HG03159 (cell line): ENCODE results near the gene ELAVL3.
"Not testable (repeated sequence)": the region's sequence is repeated elsewhere in the genome, so short reads cannot be mapped to it uniquely, and the experiment has no call there.

Experiments
- ATAC-seq: cut with Tn5 transposase; IDR thresholded peaks from one replicate; pipeline ENCODE4 v1.9.1; 2021; ENCODE audit warnings: mild to moderate bottlenecking, moderate library complexity; ENCODE audit not compliant: unreplicated experiment

ELAVL3 gene

DNA sequence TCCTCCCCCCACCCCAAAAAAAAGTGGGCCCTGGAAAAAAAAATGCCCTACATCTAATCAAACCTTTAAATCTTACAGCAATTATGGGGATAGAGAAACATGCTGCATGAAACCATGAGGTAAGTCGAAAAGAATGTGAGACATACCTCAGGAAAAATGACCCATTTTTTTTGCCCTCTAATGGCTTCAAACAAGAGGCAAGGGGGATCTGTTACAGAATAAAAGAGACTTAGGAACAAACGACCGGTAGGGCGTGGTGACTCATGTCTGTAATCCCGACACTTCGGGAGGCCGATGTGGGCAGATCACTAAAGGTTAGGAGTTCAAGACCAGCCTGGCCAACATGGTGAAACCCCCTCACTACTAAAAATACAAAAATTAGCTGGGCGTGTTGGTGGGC is 70.2 kb downstream of the ELAVL3 start:
- no peak for ATAC-seq

DNA sequence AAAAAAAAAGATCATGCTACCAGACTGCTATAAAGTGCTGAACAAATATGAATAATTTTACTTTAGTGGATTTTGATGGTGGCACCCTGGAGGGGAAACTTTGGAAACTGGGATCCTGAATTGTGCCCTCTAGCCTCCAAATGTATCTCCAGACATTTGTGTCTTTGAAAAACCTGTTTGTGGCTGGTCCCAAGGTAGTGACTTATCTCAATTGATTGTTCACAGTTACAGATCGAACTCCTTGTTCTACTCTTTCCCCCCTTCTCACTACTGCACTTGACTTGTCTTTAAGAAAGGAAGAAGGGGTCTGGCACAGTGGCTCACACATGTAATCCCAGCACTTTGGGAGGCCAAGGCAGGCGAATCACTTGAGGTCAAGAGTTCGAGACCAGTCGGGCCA is 72.3 kb downstream of the ELAVL3 start:
- ATAC-seq, result no peak

DNA sequence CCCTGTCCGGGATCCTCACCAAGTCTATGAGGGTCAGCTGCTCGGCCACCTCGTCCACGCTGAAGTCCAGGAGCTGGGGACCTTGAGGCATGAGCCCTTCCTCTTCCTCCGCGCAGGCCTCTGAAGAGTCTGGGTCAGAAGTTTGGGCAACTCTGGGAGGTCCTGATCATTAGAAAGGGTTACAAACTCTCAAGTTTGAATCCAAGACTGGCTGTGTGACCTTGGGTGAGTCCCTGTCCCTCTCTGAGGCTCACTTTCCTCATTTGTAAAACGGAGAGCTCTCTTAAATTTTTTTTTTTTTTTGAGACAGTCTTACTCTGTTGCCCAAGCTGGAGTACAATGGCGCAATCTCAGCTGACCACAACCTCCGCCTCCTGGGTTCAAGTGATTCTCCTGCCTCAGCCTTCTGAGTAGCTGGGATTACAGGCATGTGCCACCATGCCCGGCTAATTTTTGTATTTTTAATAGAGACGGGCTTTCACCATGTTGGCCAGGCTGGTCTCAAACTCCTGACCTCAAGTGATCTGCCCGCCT is 74.1 kb downstream of the ELAVL3 start:
- ATAC-seq, result not testable (repeated sequence)

DNA sequence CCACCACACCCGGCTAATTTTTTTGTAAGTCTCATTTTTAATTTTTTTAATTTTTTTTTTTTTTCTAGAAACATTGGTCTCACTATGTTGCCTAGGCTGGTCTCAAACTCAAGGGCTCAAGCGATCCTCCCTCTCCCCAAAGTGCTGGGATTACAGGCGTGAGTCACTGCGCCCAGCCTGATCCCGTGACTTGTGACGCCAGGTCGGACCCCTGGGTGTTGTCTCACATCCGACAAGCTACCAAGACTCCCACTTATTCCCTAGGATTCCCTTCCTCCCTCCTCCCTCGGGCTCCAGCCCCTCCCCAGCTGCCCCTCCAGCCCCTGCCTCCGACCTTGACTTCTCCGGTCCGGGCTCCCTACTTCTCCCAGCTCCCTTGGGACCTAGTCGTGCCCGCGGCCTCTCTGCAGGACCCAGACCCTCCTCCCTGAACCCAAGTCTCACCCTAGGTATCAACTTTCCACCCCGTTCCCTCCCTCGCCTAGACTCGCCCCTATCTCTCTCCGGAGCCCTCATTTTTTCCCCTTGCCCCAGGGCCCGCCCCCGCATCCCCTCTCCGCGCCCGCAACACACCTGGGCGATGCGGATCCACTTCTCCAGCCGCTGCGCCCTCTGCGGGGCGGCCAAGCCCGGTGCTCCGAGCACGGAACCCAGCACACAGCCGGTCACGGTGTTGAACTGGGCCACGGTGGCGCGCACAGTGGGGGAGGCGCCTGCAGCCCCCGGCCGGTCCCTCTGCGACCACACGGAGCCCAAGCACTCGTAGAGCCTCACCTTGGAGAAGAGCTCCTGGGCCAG is 74.8 kb downstream of the ELAVL3 start:
- no peak for ATAC-seq

DNA sequence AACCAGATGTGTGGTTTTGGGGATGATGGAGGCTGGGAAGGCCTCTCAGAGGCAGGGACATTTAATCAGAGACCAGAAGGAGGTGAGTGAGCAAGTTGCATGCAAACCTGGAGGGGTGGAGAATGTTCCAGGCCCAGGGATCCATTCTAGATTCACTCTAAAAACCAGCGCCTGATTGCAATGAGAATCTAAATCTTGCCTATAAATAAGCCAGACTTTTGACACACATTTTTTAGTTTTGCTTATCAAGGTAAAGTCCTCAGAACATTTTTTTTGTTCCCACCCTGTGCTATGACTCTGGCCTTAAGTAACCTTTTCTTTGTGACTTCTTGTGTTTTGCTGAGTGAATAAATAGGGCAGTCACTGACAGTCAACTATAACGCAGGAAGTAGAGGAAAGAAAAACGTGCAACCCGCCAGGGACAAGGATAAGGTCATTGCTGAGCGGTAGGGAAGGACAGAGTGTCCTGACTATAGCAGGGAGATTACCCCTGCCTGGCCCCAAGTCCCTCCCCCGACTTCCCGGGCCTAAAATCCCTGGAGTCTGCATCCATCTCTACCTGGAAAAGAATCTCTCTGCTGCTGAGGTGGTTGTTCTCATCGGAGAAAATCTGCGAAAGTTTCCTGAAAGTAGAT is 76.1 kb downstream of the ELAVL3 start:
- ATAC-seq, result no peak

DNA sequence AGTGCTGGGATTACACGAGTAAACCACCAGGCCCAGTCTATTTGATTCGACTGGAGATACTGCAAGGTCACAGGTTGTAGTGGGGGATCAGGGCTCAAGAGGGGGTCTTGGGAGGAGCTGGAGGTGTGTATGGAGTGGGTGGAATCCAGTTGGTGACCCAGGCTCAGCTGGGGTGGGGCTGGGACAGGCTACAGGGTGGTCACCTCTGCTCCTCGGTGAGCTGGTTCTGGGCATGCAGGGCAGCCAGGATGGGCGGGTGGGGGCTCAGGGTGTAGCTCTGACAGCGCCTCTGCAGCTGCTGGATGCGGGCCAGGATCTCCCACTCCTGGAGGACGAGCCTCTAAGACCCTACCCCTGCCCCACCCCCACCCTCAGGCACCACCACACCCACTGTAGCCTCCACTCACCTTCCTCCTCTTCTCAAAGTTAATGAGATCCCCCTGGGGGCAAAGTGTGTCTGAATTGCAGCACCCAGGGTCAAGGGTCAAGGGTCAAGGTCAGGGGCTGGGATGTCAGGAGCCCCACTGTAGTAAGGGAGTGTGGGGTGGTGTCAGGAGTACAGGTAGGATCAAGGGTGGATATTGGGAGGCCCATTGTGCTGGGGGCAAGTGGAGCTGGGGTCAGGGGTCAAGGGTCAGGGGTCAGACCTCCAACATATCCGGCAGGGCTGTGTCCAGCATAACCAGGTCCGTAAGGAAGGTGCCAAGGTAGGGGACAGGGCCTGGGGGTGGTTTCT is 78.9 kb downstream of the ELAVL3 start:
- ATAC-seq, result no peak
